Mucosa of stomach (tissue), 1 donor: ENCODE measurements around the gene ACTMAP.
"Not testable (repeated sequence)": the region's sequence is repeated elsewhere in the genome, so short reads cannot be mapped to it uniquely, and the experiment has no call there.

Experiments used
- H3K27me3 ChIP-seq: one replicate; pipeline ENCODE4 v1.7.0; 2013; ENCODE audit warnings: mild to moderate bottlenecking, low read length; ENCODE audit not compliant: control insufficient read depth, insufficient read depth
- H3K36me3 ChIP-seq: one replicate; pipeline ENCODE4 v1.7.0; 2013; ENCODE audit warnings: low read length; ENCODE audit not compliant: control insufficient read depth, insufficient read depth
- H3K4me1 ChIP-seq: one replicate; pipeline ENCODE4 v1.7.0; 2013; ENCODE audit warnings: mild to moderate bottlenecking, low read length; ENCODE audit not compliant: control insufficient read depth, insufficient read depth
- H3K4me3 ChIP-seq: one replicate; pipeline ENCODE4 v1.7.0; 2013; ENCODE audit warnings: low read length
- H3K9ac ChIP-seq: one replicate; pipeline ENCODE4 v1.7.0; 2013; ENCODE audit warnings: mild to moderate bottlenecking, low read length, moderate library complexity
- H3K9me3 ChIP-seq: one replicate; pipeline ENCODE4 v1.7.0; 2013; ENCODE audit warnings: mild to moderate bottlenecking, low read length, moderate library complexity; ENCODE audit not compliant: control insufficient read depth
- donor health status: Pancreatic carcinoma.

Gene ACTMAP

GRCh38 chr19:40783711-40784110, 33.4 kb upstream of the ACTMAP start:
- Histone ChIP-seq H3K4me3 (no peak overlapping the region), H3K9me3 (no peaks in the 10 kb centered on the region), H3K9ac (no peak overlapping the region), H3K27me3 (no peaks in the 10 kb centered on the region), H3K36me3 (no peaks in the 10 kb centered on the region), H3K4me1 (peaks cover 7% of the 10 kb centered on the region)

DNA sequence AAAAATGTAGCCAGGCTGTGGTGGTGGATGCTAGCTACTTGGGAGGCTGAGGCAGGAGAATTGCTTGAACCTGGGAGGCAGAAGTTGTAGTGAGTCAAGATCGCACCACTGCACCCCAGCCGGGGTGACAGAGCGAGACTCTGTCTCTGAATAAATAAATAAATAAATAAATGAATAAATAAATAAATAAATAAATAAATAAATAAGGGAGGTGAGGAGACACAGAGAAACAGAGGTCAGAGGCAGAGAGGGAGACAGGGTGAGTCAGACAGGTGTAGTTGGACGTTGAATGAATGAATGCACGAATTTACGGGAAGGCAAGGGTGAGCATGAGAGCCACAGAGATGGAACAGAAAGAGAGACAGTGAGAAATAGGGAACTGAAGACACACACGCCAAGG, 30.9 kb upstream of the ACTMAP start:
- H3K4me1 ChIP-seq, result peaks cover 14% of the 10 kb centered on the region
- no peaks in the 10 kb centered on the region for H3K36me3 ChIP-seq
- no peak overlapping the region for H3K4me3 ChIP-seq
- H3K9me3 ChIP-seq, result no peaks in the 10 kb centered on the region
- H3K27me3 ChIP-seq, result no peaks in the 10 kb centered on the region
- H3K9ac ChIP-seq, result no peak overlapping the region

DNA sequence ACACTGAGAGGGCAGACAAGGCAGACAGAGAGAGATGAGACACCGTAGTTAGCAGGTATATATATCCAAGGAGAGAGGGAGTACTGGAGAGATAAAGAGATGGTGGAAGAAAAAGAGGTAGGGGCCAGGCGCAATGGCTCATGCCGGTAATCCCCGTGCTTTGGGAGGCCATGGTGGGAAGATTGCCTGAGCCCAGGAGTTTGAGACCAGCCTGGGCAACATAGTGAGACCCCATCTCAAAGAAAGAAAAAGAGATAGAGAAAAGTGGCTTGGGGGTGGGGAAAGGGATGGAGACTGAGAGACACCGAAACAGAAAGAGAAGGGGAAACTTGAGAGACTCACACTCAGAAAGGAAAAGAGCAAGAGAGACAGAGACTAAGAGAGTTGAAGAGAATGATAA, 30.3 kb upstream of the ACTMAP start:
- Histone ChIP-seq H3K4me1 (peaks cover 14% of the 10 kb centered on the region), H3K9me3 (no peaks in the 10 kb centered on the region), H3K36me3 (no peaks in the 10 kb centered on the region), H3K9ac (no peak overlapping the region), H3K4me3 (no peak overlapping the region), H3K27me3 (no peaks in the 10 kb centered on the region)

DNA sequence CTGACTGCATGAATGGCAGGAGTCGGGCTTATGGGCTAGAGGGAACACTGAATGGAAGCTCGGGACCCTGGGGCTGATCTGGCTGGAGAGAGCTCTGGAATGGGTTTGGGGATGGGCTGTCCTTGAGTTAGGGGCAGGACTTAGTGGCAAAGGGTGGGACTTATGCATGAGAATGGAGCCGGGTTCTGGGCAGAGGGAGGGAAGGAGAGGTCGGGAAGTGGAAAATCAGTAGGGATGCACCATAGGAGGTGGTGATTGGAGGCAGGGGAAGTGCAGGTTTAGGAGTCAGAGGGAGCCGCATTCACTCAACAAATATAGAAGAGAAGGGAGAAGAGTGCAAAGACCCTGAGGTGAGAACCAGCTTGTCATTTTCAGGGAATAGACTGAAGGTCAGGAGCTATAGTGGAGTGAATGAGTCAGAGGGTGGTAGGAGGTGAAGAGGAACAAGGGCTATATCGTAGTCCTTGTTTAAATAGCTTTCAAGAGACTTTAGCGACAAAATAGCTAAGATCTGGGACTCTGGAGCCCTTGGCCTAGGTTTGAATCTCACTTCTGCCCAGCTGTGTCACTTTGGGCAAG, 28.5 kb upstream of the ACTMAP start:
- no peaks in the 10 kb centered on the region for H3K27me3 ChIP-seq
- H3K36me3 ChIP-seq, result no peaks in the 10 kb centered on the region
- peaks cover 24% of the 10 kb centered on the region for H3K4me1 ChIP-seq
- H3K9me3 ChIP-seq, result no peaks in the 10 kb centered on the region
- H3K9ac ChIP-seq, result peak overlapping the region; percentile 83
- H3K4me3 ChIP-seq, result peak overlapping the region; percentile 84

- Histone ChIP-seq H3K36me3 (no peaks in the 10 kb centered on the region), H3K4me1 (peaks cover 24% of the 10 kb centered on the region)
These were observed 27.8 kb upstream of the ACTMAP start, which contains the start of gene RAB4B for GRCh38 chr19:40777937-40778705. Gene RAB4B (plus strand): TSS chr19:40778247. CDS start chr19:40778376, 129 bp downstream.

DNA sequence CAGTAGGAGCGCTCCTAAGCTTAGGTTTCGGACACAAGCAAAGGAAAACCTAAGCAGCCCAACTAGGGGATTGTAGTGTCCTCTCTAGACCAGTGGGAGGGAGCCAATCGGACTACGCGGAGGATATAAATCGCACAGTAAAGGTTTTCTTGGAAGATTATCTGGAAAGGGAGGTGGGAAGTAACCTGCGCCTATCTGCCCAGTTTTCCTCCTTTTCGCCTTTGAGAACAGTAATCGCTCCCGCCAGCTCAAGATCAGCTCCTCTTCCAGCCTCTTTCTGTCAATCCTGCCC, 27.3 kb upstream of the ACTMAP start:
- no peaks in the 10 kb centered on the region for H3K27me3 ChIP-seq
- peak overlapping the region; percentile 83 for H3K9ac ChIP-seq
- peak overlapping the region; percentile 52 for H3K4me3 ChIP-seq
- no peaks in the 10 kb centered on the region for H3K9me3 ChIP-seq
- H3K4me1 ChIP-seq, result peaks cover 24% of the 10 kb centered on the region
- H3K36me3 ChIP-seq, result no peaks in the 10 kb centered on the region

More at GRCh38 chr19:40777937-40778705, 27.8 kb upstream of the ACTMAP start, which contains the start of gene RAB4B:
- H3K4me3 ChIP-seq, result peak within 1 kb of the TSS; percentile 84
- peak within 1 kb of the TSS; percentile 83 for H3K9ac ChIP-seq
- no peaks in the 10 kb centered on the region for H3K27me3 ChIP-seq
- no peaks in the 10 kb centered on the region for H3K9me3 ChIP-seq

- H3K27me3 ChIP-seq, result no peaks in the 10 kb centered on the region
- H3K9ac ChIP-seq, result peak overlapping the region; percentile 83
- peak overlapping the region; percentile 52 for H3K4me3 ChIP-seq
- peaks cover 24% of the 10 kb centered on the region for H3K4me1 ChIP-seq
- H3K36me3 ChIP-seq, result no peaks in the 10 kb centered on the region
- H3K9me3 ChIP-seq, result no peaks in the 10 kb centered on the region
These were observed 26.8 kb upstream of the ACTMAP start for GRCh38 chr19:40776932-40777644.

GRCh38 chr19:40776364-40776763, 26.1 kb upstream of the ACTMAP start:
- Histone ChIP-seq H3K27me3 (no peaks in the 10 kb centered on the region), H3K36me3 (no peaks in the 10 kb centered on the region), H3K4me3 (no peak overlapping the region), H3K4me1 (peaks cover 24% of the 10 kb centered on the region), H3K9ac (no peak overlapping the region), H3K9me3 (no peaks in the 10 kb centered on the region)

GRCh38 chr19:40775632-40776022, 25.4 kb upstream of the ACTMAP start:
- Histone ChIP-seq H3K9ac (no peak overlapping the region), H3K36me3 (no peaks in the 10 kb centered on the region), H3K4me3 (no peak overlapping the region), H3K9me3 (no peaks in the 10 kb centered on the region), H3K27me3 (no peaks in the 10 kb centered on the region), H3K4me1 (peaks cover 24% of the 10 kb centered on the region)

- H3K4me3 ChIP-seq, result no peak within 1 kb of the TSS
- H3K9ac ChIP-seq, result no peak within 1 kb of the TSS
- H3K27me3 ChIP-seq, result no peaks in the 10 kb centered on the region
- H3K4me1 ChIP-seq, result peaks cover 24% of the 10 kb centered on the region
- H3K9me3 ChIP-seq, result no peaks in the 10 kb centered on the region
- H3K36me3 ChIP-seq, result no peaks in the 10 kb centered on the region
These were observed 24.8 kb upstream of the ACTMAP start, which contains the start of gene MIA for GRCh38 chr19:40774916-40775631. Gene MIA (plus strand): TSS chr19:40775521. CDS start chr19:40775543, 22 bp downstream.

DNA sequence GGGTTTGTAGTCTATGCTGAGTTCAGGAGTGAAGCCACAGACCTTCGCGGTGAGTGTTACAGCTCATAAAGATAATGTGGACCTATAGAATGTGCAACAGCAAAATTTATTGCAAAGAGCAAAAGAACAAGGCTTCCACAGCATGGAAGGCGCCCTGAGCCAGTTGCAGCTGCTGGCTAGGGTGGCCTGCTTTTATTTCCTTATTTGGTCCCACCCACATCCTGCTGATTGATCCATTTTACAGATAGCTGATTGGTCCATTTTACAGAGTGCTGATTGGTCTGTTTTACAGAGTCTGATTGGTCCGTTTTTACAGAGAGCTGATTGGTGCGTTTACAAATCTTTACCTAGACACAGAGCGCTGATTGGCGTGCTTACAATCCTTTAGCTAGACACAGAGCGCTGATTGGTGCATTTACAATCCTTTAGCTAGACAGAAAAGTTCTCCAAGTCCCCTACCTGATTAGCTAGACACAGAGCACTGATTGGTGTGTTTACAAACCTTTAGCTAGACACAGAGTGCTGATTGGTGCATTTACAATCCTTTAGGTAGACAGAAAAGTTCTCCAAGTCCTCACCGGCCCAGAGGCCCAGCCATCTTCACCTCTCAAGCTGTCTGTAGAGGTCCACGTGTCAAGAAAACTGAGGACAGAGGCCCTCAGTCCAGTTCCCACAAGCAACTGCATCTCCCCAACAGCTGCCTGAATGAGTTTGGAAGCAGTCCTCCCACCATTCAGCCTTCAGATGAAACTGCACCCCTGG, 21.0 kb upstream of the ACTMAP start:
- not testable (repeated sequence) for H3K9me3 ChIP-seq, H3K27me3 ChIP-seq, H3K4me3 ChIP-seq, H3K4me1 ChIP-seq, H3K36me3 ChIP-seq, H3K9ac ChIP-seq
